SH-SY5Y (cell line): Measurements from ENCODE around the gene MACF1.

Experiments
- GATA2 ChIP-seq: IDR thresholded peaks from 2 replicates; pipeline ENCODE4 v1.6.1; 2011; ENCODE audit warnings: mild to moderate bottlenecking, low read depth, low read length
- GATA3 ChIP-seq: IDR thresholded peaks from 2 replicates; pipeline ENCODE4 v1.6.1; 2011; ENCODE audit warnings: low read depth, mild to moderate bottlenecking, low read length, moderate library complexity

GRCh38 chr1:39226836-39227235, 22.3 kb downstream of the MACF1 start:
- TF ChIP-seq GATA2 (no peak), GATA3 (no peak)
